Inferior parietal cortex (tissue), 1 donor: Measurements from ENCODE around the gene KIAA0319L.

Experiments used
- DNase-seq: peaks from one replicate; pipeline ENCODE4 v3.0.0-alpha.2; 2016; ENCODE audit errors: extremely low spot score

KIAA0319L gene

GRCh38 chr1:35386290-35386689 is 170.9 kb downstream of the KIAA0319L start:
- DNase-seq = no peak
